GM21390 (cell line): ENCODE measurements around the gene YKT6.
"Not testable (repeated sequence)": the region's sequence is repeated elsewhere in the genome, so short reads cannot be mapped to it uniquely, and the experiment has no call there.

Source experiments
- ATAC-seq: cut with Tn5 transposase; IDR thresholded peaks from one replicate; pipeline ENCODE4 v1.9.1; 2021; ENCODE audit not compliant: unreplicated experiment

YKT6 gene

GRCh38 chr7:44171901-44172300 lies 28.9 kb upstream of the YKT6 start:
- not testable (repeated sequence) for ATAC-seq

- no peak for ATAC-seq
These were observed 28.4 kb upstream of the YKT6 start for GRCh38 chr7:44172352-44172751.

- ATAC-seq = no peak
These were observed 27.9 kb upstream of the YKT6 start for GRCh38 chr7:44172803-44173424.

- no peak for ATAC-seq
These were observed 26.7 kb upstream of the YKT6 start for GRCh38 chr7:44173911-44174693.

GRCh38 chr7:44174694-44174948 lies 26.2 kb upstream of the YKT6 start:
- not testable (repeated sequence) for ATAC-seq

GRCh38 chr7:44175730-44176129 lies 25.0 kb upstream of the YKT6 start:
- no peak for ATAC-seq

GRCh38 chr7:44176486-44176885 lies 24.3 kb upstream of the YKT6 start:
- ATAC-seq = no peak

- ATAC-seq = no peak
These were observed 23.1 kb upstream of the YKT6 start for GRCh38 chr7:44177570-44178131.

GRCh38 chr7:44180631-44181030 lies 20.1 kb upstream of the YKT6 start:
- ATAC-seq = no peak

- ATAC-seq = no peak
These were observed 18.0 kb upstream of the YKT6 start for GRCh38 chr7:44182827-44183226.

- ATAC-seq = no peak
These were observed 17.4 kb upstream of the YKT6 start for GRCh38 chr7:44183386-44183785.

- no peak for ATAC-seq
These were observed 16.4 kb upstream of the YKT6 start for GRCh38 chr7:44184206-44184872.

- ATAC-seq = no peak
These were observed 15.8 kb upstream of the YKT6 start for GRCh38 chr7:44184873-44185446.

- no peak for ATAC-seq
These were observed 15.0 kb upstream of the YKT6 start for GRCh38 chr7:44185729-44186128.

GRCh38 chr7:44186736-44187135 lies 14.0 kb upstream of the YKT6 start:
- ATAC-seq = no peak

- ATAC-seq = no peak
These were observed 13.0 kb upstream of the YKT6 start for GRCh38 chr7:44187636-44188416.

- ATAC-seq = no peak
These were observed 12.1 kb upstream of the YKT6 start for GRCh38 chr7:44188480-44189225.

- ATAC-seq = no peak
These were observed 11.3 kb upstream of the YKT6 start, which contains the start of gene GCK for GRCh38 chr7:44189286-44189992. GCK (minus strand) TSS chr7:44189439; CDS start chr7:44188953, 486 bp downstream.
